Effector CD4-positive, alpha-beta T cell (primary cell): ENCODE data around the gene EFNA5.

ENCODE experiments used
- DNase-seq: peaks from one replicate; pipeline ENCODE4 v3.0.0-alpha.2; 2020

The EFNA5 gene

GRCh38 chr5:107567901-107568671, 102.7 kb downstream of the EFNA5 start:
- no peak for DNase-seq

DNA sequence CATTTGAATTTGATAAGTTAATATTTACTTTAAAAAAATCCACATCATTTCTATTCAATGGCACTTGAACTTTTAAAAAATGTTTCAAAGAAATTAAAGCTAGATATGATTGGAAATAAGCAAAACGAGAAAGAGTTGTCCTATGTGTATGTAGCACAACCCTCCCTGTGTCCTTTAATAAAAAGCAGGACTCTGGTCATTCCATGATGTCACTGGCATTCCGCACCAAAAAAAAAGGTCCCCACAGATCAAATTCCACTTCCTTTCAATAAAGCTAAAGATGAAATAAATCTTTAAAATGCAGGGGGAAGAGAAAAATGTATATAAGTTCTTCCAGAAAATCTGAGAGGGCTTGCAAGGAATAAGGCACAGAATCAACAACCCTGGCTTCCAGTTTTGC, 103.8 kb downstream of the EFNA5 start:
- DNase-seq = no peak

DNA sequence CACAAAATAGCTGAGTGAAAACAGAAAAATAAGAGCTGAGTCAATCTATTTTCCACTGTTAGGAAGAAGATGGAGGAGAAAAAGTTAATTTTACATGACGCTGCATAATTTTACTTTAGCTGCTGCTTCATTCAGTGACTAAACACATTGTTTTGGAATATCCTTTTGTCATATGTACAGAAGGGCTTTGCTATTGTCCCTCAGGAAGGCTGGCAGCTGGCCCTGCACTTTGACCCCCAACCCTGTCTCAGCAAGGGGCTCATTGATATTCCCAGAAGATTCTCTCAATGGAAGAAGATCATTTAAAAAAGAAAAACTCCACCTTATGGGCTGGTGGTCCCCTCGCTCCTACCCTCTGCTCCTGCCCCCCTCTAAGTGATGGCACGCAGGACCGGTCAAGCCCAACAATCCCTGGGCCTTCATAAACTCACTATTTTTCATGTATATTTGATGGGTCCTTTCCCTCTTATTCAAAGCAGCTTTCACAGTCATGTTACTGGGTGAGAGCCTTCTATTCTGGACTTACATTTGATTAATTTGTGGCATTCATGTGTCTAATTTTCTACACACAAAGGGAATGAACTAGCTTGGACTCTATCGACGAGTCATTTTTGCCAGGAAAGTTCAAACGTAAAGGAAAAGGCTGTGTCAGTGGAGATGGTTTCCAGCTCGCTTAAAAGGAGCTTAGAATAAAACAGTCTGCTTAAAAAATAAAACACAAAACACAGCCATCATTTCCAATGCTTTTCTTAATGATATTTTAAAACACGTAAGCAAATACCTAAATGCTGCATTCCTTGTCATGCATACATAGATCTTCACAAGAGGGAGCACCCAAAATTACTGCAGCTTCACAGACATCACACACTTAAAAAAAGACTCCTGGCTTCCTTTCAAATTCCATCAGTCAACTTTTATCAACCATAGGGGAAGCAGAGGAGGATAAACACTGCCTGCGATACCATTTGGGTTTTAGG, 104.7 kb downstream of the EFNA5 start:
- no peak for DNase-seq

DNA sequence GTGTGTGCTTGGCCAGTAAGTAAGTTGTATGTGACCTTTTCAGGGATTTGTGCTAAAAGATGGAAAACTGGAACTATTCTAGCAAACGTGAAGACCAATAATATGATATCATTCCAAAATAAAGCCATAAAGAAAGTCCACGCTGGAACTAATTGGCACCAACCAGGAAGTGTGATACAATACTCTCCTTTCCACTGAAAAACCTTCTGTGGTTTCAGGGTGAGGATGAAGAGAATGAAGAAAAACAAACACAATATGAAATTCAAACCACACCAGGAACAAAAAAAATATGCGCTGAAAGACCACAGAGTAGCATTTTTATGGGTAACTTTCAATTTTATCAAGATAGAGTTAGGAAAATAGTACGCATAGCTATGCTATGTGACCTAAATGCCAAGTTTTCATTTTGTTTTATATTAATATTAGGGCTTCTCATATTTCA, 105.8 kb downstream of the EFNA5 start:
- no peak for DNase-seq

- no peak for DNase-seq
Measured at GRCh38 chr5:107563959-107564544, 106.7 kb downstream of the EFNA5 start.

- DNase-seq = no peak
Measured at GRCh38 chr5:107560377-107560776, 110.4 kb downstream of the EFNA5 start.

GRCh38 chr5:107558823-107559375, 111.8 kb downstream of the EFNA5 start:
- no peak for DNase-seq

GRCh38 chr5:107557051-107557658, 113.6 kb downstream of the EFNA5 start:
- DNase-seq = no peak

DNA sequence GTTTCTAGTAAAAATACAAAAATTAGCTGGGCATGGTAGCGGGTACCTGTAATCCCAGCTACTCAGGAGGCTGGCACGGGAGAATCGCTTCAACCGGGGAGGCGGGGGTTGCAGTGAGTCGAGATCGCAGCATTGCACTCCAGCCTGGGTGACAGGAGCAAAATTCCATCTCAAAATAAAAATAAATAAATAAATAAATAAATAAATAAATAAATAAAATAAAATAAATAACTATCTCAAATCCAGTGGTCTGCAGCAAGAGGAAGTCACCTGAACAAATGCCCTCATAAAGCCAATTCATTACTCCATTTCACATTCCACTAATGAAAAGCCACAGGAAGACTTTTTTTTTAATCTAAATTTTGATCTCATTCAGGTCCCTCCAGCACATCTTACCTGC, 114.2 kb downstream of the EFNA5 start:
- DNase-seq = no peak

- no peak for DNase-seq
Measured at GRCh38 chr5:107555425-107556090, 115.2 kb downstream of the EFNA5 start.

DNA sequence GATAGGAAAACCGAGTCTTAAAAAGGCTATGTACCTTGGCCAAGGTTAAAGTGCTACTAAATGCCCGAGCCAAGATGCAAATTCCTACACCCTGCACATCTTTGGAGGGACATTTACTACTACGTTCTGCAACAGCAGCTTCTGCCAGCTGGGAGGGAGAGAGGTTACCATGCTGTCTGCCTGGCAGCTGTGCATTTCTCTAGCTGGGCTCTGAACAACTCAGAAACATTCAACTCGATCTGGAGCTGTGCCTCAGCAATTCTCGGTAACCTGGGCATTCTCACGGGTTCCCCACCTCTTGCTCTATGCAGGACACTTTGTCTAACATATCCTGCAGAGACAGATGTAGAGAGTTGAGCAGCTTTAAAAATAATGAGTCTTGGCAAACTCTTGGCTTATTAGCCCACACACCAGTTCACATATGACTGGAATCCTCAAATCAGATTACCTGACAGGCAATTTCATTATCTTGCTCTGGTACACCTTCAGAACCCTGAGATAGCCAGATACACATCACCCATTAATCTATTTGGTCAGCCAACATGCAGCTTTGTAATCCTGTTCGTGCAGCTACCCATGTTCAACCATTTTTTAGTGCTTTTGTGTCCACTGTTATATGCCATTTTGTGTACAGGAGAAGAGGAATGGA, 115.8 kb downstream of the EFNA5 start:
- DNase-seq = no peak

- no peak for DNase-seq
Measured at GRCh38 chr5:107553117-107553555, 117.6 kb downstream of the EFNA5 start.

- DNase-seq = no peak
Measured at GRCh38 chr5:107551088-107551487, 119.6 kb downstream of the EFNA5 start.

- DNase-seq = no peak
Measured at GRCh38 chr5:107549567-107549966, 121.2 kb downstream of the EFNA5 start.

DNA sequence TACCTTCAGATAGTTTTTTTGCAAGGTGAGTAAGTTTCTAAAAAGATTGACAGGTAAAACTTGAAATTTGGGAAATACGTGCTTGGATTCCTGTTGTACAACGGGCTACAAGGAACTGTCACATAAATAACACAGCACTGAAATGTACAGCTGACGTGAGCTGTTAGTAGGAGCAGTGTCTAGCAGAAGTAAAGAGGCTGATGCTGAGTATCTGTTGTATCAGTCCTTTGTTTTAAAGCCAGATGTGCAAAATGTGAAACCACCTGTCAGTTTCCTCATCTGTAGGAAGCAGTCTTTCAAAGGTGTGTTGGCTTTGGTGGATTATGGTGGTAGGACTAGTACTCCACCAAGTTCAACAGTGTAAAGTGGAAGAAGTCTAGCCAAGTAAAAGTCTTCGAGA, 122.3 kb downstream of the EFNA5 start:
- DNase-seq = no peak

GRCh38 chr5:107546719-107547118, 124.0 kb downstream of the EFNA5 start:
- DNase-seq = no peak

DNA sequence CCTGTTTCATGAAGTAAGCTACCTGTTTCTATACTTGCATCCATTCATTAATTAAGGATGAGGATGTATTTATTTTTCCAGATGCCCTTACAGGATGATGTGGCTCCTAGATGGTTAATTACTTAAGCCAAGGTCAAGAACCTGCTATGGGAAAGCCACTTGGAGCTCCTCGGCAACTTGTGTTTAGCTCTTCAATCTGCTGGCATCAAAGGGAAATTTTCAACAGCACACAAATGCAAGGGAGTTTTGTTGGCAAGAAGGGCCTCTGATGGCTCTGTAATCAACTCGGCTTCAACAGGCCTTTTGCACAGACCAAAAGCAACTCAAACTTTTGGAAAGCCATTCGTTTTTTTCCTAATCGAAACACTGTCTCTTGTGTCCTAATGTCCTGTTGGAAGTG, 125.3 kb downstream of the EFNA5 start:
- DNase-seq = no peak

GRCh38 chr5:107544967-107545366, 125.8 kb downstream of the EFNA5 start:
- DNase-seq = no peak

DNA sequence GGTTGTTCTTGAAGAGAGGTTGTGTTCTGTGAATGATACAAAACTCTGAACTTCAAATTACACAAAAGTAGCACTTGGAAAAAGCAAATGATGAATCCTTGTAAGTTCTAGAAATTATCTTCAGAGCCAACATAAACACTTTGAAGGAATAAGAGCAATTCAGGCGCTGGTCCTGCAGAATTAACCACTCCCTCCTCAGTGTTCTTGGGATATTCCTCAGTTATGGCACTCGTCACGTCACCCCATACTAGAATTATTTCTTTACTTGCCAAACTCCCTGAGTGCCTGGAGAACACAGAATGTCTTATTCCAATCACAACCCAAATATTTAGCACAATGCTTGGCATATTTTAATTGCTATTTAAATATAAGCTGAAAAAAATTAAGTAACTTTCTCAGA, 126.3 kb downstream of the EFNA5 start:
- DNase-seq = no peak

DNA sequence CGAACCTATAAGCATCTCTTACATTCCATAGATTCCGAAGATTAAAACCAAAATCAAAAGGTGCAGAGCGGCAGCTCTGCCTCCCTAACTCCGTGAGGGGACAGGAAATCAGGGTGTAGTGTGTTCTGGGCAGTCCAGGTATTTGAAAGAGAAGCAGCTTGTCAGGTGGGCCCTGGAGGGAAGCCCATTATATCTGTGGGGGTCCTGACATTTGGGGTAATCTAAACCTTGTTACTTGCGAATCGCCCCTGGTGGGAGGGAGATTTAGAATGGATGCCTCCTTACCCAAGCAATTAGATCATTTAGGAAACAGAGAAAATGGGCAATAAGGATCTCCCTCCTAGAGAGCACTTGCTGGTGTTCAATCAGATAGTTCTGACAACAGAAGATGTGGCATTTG, 126.9 kb downstream of the EFNA5 start:
- no peak for DNase-seq

GRCh38 chr5:107542831-107543231, 127.9 kb downstream of the EFNA5 start:
- no peak for DNase-seq
